Amniotic stem cell (primary cell): Measurements from ENCODE around the gene TSEN15.

ENCODE experiments used
- DNase-seq: peaks from one replicate; lab custom pipeline; 2025; lab: John Stamatoyannopoulos, UW

TSEN15 gene

DNA sequence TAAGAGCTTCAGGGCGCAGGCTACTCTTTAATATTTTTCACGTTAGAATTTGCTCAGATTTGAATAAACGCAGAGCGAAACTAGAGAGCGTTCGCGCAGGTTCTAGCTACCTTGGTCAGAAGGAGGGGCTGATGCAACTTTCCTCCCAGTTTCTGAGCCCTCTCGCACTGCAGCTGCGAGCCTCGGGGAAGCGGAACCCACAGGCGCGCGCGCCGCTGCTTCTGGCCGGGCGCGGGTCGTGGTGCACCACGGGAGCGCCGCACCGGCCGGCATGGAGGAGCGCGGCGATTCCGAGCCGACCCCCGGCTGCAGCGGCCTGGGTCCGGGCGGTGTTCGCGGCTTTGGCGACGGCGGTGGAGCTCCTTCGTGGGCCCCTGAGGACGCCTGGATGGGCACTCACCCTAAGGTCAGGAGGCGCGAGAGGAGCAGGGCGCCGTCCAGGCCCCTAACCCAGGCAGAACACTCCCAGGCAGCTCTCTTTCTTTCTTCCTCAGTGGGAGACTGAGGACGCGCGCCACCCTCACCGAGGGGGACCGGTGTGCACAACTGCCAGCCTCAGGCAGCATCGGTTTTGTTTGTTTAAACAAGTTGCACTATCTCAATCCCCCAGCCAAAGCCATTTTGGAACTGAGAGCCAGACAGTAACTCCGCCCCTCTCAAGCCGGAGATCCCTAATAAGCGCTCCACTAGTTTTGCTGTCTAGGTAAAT is at the start of gene TSEN15:
Gene TSEN15 (plus strand): TSS at position 246 of the 709 bp plus-strand sequence. CDS start 26 bp downstream, at position 272.
- DNase-seq = peak; percentile 51

DNA sequence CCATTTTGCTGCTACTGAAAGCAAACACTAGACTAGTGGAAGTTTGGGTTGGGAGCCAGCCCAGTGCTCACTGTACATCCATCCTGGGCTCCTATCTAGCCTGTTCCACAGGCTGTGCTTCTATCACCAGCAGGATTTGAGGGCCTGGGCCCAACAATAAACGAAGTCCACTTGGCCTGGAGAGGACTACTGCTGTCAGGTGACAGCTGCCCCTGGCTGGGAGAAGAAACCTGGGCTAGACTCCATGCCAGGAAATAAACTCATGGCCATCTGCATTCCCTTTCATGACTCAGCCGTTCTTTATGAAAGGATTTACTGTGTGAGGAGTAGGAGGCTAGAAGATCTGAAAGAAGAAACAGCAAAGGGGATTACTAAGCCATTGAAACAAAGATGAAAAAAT is 49.5 kb upstream of the TSEN15 start:
- peak; percentile 5 for DNase-seq

DNA sequence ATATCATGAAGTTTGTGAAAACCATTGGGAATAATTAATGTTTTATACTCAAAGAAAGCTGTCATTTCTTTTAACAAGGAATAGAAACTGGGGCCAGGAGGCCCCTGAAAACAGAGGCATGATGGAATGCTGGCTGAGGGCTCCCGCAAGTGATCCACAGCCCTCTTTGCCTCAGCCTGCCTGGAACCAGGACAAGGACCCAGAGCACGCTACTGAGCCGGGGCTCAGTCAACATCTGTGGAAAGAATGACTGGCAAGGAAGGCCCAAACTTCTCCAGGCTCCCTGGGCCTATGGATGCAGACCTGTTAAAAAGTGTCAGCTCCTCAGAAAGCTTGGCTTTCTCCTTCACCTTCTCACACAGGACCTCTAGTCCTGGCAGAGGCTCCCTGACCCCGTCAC is 46.6 kb upstream of the TSEN15 start:
- no peak for DNase-seq

DNA sequence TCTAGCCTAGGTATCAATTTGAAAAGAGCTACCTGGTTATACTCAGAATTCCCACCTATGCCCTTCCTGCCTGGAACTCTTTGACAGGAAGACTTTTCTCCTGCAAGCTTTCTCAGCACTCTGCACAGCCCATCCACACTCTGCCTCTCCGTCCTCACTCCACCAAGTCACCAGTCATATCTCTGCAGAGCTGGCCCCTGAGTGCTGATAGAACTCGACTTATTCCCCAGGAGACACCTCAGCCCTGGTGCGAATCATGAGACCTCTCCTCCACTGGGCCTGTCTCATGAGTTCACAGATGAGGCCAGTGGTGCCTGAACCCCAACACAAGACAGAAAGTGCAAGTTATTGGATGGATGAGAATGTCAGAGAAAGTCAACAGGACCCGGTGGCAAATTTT is 46.0 kb upstream of the TSEN15 start:
- no peak for DNase-seq

DNA sequence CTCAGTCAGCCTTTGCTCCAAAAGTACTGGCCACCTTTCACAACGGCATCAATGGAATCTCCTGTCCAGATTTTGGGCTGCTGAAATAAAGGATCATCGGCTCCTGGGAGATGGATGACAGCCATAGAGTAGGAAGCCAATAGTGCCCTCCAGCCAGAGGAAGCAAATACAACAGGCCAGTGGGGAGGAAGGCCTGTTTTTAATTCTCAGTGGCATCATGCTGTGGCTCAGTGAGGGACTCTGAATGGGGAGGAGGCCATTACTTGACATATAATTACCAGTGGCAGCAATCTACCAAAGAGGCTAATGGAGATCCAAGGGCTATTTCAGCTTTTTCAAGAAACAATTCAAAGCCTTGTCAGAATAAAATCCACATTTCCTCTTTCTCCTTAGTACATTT is 40.7 kb upstream of the TSEN15 start:
- no peak for DNase-seq

DNA sequence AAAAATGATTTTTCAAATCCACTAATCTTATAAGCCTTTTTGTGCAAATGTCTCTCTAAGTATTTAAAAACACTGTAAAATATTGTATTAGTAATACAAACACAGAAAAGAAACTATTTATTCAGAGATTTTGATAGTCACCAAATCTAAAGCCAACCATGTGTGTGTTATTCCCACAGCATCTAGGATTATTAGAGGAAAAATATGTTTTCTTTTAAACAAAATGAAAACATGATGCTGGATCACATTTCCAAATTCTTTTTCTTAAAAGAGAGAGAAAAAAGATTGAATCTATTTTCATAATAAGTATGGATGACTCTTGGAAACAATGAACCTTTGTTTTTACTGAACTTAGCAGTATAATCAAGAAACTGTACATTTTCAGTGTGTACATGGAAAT is 39.3 kb upstream of the TSEN15 start:
- no peak for DNase-seq

- DNase-seq = no peak
Observed at GRCh38 chr1:184014271-184014670, 37.3 kb upstream of the TSEN15 start.

- no peak for DNase-seq
Observed at GRCh38 chr1:184016169-184016568, 35.4 kb upstream of the TSEN15 start.

DNA sequence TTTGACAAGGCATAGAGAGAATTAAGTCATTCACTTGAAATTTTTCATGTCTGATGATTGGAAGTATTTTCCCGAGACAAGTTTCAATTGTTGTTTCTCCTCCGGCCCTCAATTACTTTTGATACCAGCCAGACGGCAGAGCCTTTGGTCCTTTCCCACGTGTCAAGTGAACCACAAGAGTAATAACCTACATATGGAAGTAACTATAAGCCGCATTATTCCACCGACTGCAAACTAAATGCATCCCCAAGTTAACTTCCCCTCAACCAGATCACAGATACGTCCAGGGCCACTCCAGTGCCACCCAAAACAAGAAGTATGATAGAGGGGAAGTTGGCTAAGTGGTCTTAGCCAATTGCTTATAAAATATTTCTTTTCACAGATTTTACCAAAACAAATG is 34.2 kb upstream of the TSEN15 start:
- DNase-seq = no peak

DNA sequence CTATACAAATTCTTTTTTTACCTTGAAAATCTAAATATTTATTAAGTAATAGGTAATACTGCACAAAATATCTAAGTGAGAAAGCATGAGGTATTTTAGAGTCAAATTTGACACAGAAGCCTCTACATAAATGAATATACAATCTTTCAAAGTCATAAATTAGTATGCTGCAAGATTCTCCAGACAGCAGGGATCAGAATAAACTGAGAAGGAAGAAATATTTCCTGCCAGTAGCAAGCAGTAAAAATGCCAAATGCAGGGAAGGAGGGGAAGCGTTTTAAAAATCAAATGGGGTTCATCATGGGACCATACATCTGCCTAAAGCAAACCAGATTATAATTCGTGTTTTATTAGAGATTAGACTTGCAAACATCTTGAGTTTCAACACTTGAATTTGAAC is 32.9 kb upstream of the TSEN15 start:
- no peak for DNase-seq

DNA sequence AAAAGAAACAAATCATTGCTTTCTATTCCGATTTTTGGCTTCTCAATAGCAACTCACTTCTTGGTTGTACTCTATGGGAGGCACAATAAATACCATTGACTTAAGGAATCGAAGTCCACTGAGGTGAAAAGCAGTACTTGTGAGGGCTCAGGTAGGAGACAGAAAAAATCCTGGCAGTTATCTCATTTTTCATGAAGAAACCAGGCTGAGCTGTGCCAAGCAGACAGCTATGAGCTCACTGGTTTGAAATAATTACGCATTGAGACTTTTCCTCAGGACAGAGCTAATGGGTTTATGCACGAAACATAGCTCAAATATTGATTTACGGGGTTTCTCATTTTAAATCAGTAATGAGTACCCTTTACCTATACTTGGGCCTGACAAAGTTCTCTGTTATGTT is 32.5 kb upstream of the TSEN15 start:
- DNase-seq = no peak

GRCh38 chr1:184019506-184019905 is 32.0 kb upstream of the TSEN15 start:
- DNase-seq = no peak

DNA sequence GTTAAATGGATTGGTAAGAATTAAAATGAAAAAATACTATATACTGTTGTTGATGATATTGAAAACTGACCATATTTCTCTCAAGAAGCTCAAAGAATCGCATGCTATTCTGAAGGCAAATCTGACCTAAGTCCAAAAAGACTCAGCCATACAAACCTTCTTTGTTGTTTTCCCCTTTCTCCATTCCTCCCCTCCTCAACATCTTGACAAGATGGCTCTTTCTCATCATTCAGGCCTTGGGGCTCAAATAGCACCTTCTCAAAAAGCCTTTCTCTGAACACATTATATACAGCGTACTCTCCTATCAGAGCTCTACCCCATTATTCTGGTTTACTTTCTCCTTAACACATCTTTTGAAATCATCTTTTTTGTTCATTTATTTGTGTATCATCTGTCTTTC is 31.2 kb upstream of the TSEN15 start:
- DNase-seq = no peak

GRCh38 chr1:184020855-184021254 is 30.7 kb upstream of the TSEN15 start:
- no peak for DNase-seq

- DNase-seq = no peak
Observed at GRCh38 chr1:184021728-184022127, 29.8 kb upstream of the TSEN15 start.

GRCh38 chr1:184022668-184023067 is 28.9 kb upstream of the TSEN15 start:
- DNase-seq = no peak

GRCh38 chr1:184023171-184023570 is 28.4 kb upstream of the TSEN15 start:
- no peak for DNase-seq

GRCh38 chr1:184025242-184025675 is 26.3 kb upstream of the TSEN15 start:
- peak; percentile 86 for DNase-seq

DNA sequence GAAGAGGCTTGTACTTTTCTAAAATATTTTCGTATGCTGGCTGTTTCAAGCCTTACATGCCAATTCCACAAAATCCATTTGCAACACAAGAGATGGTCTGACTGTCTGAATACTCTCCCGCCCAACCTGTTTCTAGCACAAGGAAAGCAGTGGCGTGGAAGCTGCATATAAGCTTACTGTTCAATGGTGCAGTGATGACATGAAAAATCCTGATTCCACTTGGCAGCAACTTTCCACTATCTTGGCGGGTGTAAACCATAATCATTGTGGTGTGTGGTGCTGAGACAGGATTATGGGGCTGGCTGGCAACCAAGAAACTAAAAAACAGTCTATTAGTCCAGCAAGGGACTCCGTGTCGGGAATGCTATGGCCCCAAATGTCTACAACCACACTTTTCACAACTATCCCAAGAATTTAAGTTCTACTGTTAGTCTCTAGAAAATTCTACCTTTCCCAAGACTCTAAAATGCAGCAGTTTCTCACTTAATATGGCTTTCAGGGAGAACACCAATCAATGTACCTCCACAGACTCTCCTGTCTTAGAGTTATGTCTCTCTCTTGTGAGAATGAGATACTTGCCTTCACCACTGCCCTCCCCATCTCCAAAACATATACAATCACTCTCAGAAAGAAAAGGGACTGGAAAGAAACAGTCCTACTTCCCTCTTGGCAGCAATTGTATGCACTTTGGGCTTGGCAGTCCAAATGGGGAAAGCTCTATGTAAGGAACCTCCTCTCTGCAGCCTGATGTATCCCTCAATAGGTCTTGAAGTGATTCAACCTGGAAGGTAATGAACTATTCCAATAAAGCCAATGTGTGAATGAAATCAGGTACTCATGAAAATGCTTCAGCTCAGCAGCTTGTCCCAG is 23.5 kb upstream of the TSEN15 start:
- DNase-seq = no peak

DNA sequence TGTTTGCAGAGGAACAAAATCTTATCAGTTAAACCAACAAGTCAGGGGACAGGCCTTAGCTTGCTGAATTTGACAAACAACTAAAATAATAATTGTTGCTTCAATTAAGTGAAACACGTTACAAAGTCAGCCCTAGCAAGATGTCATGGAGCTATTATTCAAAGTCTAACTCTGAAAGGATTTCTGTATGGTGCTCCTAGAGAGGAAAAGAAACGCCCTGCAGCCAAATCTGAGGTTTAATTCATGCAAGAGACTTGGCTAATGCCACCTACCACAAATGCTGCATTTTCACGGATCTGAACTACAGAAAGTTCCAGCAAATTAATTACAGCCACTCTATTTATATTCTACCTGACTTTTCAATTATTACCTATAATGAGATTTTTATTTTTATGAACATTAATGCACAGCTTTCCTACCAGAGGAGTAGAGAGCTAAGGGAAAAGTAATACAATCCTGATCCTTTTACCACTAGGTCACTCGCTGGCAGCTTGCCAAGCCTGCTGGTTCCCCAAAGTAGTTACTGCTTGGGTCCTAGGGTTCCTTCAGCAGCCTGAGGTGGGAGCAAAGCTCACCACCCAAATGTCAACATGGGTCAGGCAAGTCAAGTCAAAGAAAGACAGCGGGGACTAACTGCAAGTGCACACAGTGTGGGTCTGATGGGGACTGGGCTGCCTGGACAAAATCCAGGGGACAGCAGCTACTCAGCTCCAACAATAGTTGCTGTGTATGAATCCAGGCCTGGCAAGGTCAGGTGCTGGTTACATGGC is 22.5 kb upstream of the TSEN15 start:
- no peak for DNase-seq

DNA sequence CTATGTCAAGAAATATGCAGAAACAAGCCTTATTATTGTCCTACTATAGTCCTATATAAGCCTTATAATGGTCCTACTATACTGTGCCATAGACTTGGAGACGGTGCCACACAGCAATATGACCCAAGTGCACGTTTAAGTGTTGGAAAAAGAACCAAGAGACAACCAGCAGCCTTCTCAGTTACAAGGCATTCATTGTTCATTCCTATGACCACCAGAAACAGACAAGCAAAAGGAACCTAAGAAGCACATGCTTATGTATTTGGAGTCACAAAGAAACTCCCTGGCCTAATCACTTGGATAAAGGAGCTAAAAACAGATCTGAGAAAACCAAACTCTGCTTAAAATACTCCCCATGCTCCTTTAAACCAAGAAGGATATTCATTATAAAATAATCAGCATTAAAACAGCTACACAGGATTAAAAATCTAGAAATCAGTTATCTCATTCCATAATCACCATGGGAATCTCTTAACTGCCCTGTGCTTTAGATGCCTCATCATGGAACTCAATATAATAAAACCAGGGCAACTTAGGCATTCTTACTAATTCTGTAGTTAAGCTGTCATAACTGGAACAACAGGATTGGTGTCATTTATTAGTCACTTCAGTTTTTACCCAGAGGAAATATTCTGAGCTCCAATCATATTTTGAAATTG is 21.0 kb upstream of the TSEN15 start:
- DNase-seq = no peak

DNA sequence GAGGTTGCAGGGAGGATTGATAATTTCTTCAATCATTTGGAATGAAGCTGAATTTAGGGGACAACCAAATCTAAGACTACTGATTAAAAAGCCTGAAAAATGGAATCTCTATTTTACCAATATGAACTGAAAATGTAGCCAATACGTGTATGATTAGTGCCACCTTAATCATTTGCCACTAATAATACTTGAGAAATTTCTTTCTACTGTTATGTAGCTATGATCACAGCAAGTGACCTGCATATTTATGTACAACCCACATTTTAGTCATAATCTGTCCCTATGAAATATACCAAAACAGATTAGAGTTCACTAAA is 20.5 kb upstream of the TSEN15 start:
- DNase-seq = no peak
